GM12864 (cell line): ENCODE measurements around the gene FOXM1.

Experiments
- DNase-seq: peaks from one replicate; pipeline ENCODE4 v3.0.0-alpha.2; 2011; ENCODE audit warnings: low read depth
- H3K4me3 ChIP-seq: 2 replicates; pipeline ENCODE4 v1.5.1; 2011; ENCODE audit warnings: mild to moderate bottlenecking, low read depth, low read length, control low read depth
- TF ChIP-seq, protein P1 (sequence below): IDR thresholded peaks from 2 replicates; pipeline ENCODE4 v1.5.1; 2011; ENCODE audit warnings: low read depth, mild to moderate bottlenecking, moderate library complexity, low read length, control low read depth, inconsistent platforms; ENCODE audit errors: missing control alignments

FOXM1 gene

DNA sequence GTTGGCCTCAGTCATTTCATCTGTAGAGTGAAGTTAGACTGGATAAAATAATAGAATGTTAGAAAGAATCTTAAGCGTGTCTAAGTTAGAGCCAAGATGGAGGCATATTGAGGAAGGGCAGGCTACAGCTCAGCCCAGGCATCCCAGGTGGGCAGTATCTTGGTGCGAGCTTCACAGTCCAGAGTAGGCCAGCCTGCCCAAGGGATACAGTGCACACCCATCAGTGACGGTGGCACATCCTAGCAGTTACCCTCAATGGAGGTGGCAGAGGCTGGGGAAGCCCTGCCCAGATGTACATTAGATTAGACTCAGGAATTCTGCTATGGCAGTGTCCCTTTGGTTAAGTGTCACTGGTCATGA, 35.2 kb upstream of the FOXM1 start:
- no peak overlapping the region for H3K4me3 ChIP-seq
- TF ChIP-seq, protein P1, sequence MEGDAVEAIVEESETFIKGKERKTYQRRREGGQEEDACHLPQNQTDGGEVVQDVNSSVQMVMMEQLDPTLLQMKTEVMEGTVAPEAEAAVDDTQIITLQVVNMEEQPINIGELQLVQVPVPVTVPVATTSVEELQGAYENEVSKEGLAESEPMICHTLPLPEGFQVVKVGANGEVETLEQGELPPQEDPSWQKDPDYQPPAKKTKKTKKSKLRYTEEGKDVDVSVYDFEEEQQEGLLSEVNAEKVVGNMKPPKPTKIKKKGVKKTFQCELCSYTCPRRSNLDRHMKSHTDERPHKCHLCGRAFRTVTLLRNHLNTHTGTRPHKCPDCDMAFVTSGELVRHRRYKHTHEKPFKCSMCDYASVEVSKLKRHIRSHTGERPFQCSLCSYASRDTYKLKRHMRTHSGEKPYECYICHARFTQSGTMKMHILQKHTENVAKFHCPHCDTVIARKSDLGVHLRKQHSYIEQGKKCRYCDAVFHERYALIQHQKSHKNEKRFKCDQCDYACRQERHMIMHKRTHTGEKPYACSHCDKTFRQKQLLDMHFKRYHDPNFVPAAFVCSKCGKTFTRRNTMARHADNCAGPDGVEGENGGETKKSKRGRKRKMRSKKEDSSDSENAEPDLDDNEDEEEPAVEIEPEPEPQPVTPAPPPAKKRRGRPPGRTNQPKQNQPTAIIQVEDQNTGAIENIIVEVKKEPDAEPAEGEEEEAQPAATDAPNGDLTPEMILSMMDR = no peak
- no peak for DNase-seq

DNA sequence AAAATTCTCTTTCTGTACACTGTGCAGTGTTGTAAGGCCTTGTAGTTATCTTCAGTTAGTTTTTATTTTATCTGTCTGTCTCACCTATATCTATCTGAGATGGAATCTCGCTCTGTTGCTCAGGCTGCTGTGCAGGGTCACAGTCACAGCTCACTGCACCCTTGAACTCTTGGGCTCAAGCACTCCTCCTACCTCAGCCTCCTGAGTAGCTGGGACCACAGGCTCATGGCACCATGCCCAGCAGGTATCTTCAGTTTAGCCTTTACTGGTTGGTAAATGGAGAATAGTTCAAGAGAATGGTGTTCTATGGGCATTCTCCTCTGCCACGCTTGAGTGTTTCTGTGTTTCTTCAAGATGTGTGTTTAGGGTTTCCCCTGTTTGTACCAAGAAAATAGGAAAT, 27.3 kb upstream of the FOXM1 start:
- TF ChIP-seq, protein P1 = no peak
- H3K4me3 ChIP-seq = no peak overlapping the region
- no peak for DNase-seq

DNA sequence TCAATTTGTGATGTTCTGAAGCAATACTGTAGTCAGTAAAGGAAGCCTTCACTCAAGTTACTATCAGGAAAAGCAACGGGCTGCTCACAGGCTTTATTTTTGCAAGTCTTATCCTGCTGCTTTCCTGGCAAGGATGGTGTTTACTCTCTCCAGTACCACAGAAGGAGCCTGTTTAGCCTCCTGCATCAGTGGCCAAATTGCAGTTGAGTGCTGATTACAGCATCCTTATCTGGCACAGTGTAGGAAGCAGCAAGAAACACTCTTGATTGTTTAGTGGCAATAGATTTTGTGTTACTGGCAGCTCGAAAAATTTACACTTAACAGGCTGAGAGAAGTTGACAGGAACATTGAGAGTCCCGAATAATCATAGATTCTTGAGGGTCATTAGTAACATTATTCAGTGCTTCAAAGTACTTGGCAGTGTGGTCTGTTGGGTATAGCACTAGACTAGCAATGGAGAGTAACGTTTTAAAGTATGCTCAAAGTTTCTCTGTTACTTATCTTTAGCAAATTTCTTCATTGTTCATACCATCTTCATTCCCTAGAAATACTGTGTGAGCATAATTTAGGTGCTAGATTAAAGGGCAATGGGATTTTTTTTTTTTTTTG, 25.4 kb upstream of the FOXM1 start:
- no peak overlapping the region for H3K4me3 ChIP-seq
- TF ChIP-seq, protein P1 = no peak
- no peak for DNase-seq

DNA sequence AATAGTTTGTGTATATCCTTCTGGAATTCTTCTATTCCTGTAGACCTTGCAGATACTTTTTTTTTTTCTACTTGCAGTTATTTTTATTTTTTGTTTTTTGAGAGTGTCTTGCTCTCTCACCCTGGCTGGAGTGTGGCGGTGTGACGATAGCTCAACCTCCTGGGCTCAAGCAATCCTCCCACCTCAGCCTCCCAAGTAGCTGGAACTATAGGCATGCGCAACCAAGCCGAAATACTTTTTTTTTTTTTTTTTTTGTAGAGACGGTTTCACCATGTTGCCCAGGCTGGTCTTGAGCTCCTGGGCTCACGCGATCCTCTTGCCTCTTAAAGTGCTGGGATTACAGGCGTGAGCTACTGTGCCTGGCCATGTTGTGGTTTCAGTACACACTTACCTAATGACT, 23.7 kb upstream of the FOXM1 start:
- no peak overlapping the region for H3K4me3 ChIP-seq
- no peak for DNase-seq
- TF ChIP-seq, protein P1 = no peak

DNA sequence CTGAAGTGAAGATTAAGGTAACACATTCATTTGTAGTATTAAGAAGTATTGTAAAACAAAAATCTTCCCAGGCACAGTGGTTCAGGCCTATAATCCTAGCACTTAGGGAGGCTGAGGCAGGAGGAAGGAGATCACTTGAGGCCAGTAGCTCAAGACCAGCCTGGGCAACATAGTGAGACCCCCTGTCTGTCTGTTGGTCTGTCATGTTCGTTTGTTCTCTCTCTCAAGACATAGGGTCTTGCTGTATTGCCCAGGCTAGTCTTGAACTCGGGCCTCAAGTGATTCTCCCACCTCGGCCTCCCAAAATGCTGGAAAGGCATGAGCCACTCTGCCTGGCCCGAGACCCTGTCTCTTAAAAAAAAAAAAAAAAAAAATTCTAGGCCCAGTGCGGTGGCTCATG, 20.4 kb upstream of the FOXM1 start:
- no peak overlapping the region for H3K4me3 ChIP-seq
- no peak for DNase-seq
- TF ChIP-seq, protein P1 = no peak

DNA sequence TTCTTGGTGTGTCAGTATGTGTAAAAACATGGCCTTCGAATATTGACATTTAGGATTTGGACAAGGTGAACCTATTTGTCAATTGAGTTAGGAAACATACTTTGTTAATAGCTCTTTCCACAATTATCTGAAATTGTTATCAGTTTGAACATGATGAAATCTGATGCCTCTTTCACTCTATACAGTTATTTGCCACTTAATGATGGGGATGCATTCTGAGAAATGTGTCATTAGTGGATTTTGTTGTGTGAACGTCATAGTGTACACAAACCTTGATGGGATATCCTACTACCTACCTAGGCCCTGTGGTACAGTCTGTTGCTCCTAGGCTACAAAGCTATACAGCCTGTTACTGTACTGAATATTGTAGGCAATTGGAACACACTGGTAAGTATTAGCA, 18.5 kb upstream of the FOXM1 start:
- no peak for DNase-seq
- TF ChIP-seq, protein P1 = no peak
- no peak overlapping the region for H3K4me3 ChIP-seq

DNA sequence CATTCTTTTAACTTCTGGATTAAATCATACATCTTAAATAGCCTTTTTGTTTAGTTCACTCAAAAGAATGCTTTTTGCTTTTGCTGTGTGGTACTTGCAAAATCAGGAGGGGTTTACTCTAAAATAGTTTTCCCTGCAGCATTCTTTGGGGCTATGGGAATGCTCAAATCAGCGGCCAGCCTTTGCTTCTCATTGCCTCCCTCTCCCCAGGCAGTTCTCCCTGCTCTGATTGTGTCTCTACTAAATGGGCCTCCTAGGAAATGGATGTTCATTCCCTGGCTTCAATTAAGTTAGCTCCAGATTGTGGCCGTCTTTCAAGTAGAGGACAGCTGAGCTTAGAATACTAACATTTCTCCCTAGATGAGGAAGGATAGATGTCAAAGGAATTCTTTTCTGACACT, 18.1 kb upstream of the FOXM1 start:
- DNase-seq = no peak
- TF ChIP-seq, protein P1 = no peak
- no peak overlapping the region for H3K4me3 ChIP-seq
